HL-60 (cell line): ENCODE results near the gene ASAP3.

ENCODE experiments used
- CTCF ChIP-seq: IDR thresholded peaks from one replicate; pipeline ENCODE4 v1.5.1; 2011; ENCODE audit warnings: low read length, control low read depth, inconsistent platforms; ENCODE audit not compliant: insufficient read depth
- GABPA ChIP-seq: IDR thresholded peaks from 2 replicates; pipeline ENCODE4 v1.6.1; 2012; ENCODE audit warnings: low read depth
- POLR2AphosphoS5 ChIP-seq: IDR thresholded peaks from 2 replicates; pipeline ENCODE4 v1.6.1; 2012; ENCODE audit warnings: low read depth
- REST ChIP-seq: IDR thresholded peaks from 2 replicates; pipeline ENCODE4 v1.6.1; 2012; ENCODE audit warnings: low read depth; ENCODE audit not compliant: insufficient replicate concordance
- SPI1 ChIP-seq: IDR thresholded peaks from 2 replicates; pipeline ENCODE4 v1.6.1; 2012; ENCODE audit warnings: low read depth, mild to moderate bottlenecking, borderline replicate concordance

GRCh38 chr1:23383577-23384311 lies 100.2 kb downstream of the ASAP3 start:
- TF ChIP-seq CTCF (no peak), POLR2AphosphoS5 (no peak), REST (no peak), SPI1 (no peak), GABPA (no peak)
